ENCODE results near the gene NR3C2.
"Not testable (repeated sequence)": the region's sequence is repeated elsewhere in the genome, so short reads cannot be mapped to it uniquely, and the experiment has no call there.

Gene NR3C2

DNA sequence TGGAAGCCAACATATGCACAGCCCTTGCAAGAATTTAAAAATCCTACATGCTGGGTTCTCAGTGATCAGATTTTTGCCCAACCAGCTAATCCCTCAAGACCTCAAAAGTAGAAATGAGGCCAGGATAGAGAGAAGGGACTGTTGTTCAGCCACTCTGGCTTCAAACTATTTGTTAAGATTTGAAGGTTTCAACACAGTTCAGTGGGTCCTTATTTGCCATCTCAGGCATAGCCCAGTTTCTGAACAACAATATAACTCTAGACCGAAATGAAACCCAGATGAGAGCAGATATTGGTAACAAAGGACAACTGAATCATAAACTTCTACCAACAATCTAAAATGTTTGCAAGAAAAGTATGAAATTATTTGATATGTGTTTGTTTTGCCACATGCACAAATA, 237.3 kb downstream of the NR3C2 start:
- Mint-ChIP-seq H3K9me3 (no peaks in the 10 kb centered on the region), H3K4me1 (ENCODE audit: low read depth) (peaks cover 6% of the 10 kb centered on the region), H3K27ac (no peak overlapping the region), H3K27me3 (no peaks in the 10 kb centered on the region), H3K4me3 (no peak overlapping the region), H3K36me3 (ENCODE audit: low read depth) (no peaks in the 10 kb centered on the region)
- no peak for DNase-seq

GRCh38 chr4:148204171-148204570, 238.0 kb downstream of the NR3C2 start:
- no peaks in the 10 kb centered on the region for H3K27me3 Mint-ChIP-seq
- H3K9me3 Mint-ChIP-seq: no peaks in the 10 kb centered on the region
- H3K36me3 Mint-ChIP-seq (ENCODE audit: low read depth): no peaks in the 10 kb centered on the region
- peaks cover 5% of the 10 kb centered on the region for H3K4me1 Mint-ChIP-seq (ENCODE audit: low read depth)
- no peak overlapping the region for H3K4me3 Mint-ChIP-seq
- no peak overlapping the region for H3K27ac Mint-ChIP-seq
- no peak for DNase-seq

- Mint-ChIP-seq H3K36me3 (ENCODE audit: low read depth) (no peaks in the 10 kb centered on the region), H3K27me3 (no peaks in the 10 kb centered on the region), H3K4me1 (ENCODE audit: low read depth) (peaks cover 5% of the 10 kb centered on the region), H3K4me3 (no peak overlapping the region), H3K9me3 (no peaks in the 10 kb centered on the region), H3K27ac (no peak overlapping the region)
- DNase-seq: no peak
Observed at GRCh38 chr4:148203056-148203898, 238.9 kb downstream of the NR3C2 start.

DNA sequence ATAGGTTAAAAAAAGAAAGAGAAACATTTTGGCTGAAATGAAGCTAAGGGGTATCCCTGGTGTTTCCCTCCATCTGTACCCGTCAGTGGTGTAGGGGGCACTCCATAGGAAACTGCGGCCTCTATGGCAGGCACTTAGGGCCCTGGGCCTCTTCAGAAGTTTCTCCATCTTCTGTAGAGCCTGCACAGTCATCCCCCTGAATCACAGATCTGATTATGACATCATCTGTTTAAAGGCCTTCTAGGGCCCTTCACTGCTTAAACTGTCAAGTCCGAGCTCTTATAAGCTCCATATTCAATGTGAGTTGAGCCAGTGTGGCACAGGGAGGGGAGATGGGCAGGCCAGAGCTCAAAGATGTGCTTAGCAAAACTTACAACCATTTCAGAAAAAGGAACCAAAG, 241.3 kb downstream of the NR3C2 start:
- Mint-ChIP-seq H3K27me3 (no peaks in the 10 kb centered on the region), H3K9me3 (no peaks in the 10 kb centered on the region), H3K27ac (no peak overlapping the region), H3K36me3 (ENCODE audit: low read depth) (peaks cover 3% of the 10 kb centered on the region), H3K4me3 (no peak overlapping the region), H3K4me1 (ENCODE audit: low read depth) (peaks cover 6% of the 10 kb centered on the region)
- no peak for DNase-seq

DNA sequence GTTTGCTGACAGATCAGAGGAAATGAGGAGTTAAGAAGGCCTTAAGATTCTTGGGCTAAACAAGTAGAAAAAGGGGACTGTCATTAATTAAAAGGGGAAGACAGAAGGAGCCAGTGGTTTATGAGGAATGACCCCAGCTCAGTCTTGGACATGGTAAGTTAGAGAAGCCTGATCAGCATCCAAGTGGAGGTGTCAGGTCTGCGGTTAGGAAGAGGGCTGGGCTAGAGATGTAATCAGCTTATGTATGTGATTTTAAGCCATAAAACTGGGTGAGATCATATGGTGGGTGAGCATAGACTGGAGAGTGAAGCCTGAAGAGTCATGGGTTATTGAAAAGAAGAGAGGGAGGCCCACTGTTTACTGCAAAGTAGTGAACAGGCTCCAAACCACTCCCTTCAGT, 246.1 kb downstream of the NR3C2 start:
- Mint-ChIP-seq H3K27ac (no peak overlapping the region), H3K9me3 (no peaks in the 10 kb centered on the region), H3K36me3 (ENCODE audit: low read depth) (peaks cover 38% of the 10 kb centered on the region), H3K27me3 (no peaks in the 10 kb centered on the region), H3K4me1 (ENCODE audit: low read depth) (peaks cover 2% of the 10 kb centered on the region), H3K4me3 (no peak overlapping the region)
- no peak for DNase-seq

- DNase-seq: no peak
- Mint-ChIP-seq H3K27ac (no peak overlapping the region), H3K36me3 (ENCODE audit: low read depth) (peaks cover 47% of the 10 kb centered on the region), H3K9me3 (no peaks in the 10 kb centered on the region), H3K4me3 (no peak overlapping the region), H3K27me3 (no peaks in the 10 kb centered on the region), H3K4me1 (ENCODE audit: low read depth) (no peaks in the 10 kb centered on the region)
Observed at GRCh38 chr4:148192526-148192925, 249.7 kb downstream of the NR3C2 start.

- H3K4me1 Mint-ChIP-seq (ENCODE audit: low read depth); H3K9me3 Mint-ChIP-seq; H3K27ac Mint-ChIP-seq; H3K4me3 Mint-ChIP-seq; H3K27me3 Mint-ChIP-seq; DNase-seq: not testable (repeated sequence)
- peaks cover 37% of the 10 kb centered on the region for H3K36me3 Mint-ChIP-seq (ENCODE audit: low read depth)
Observed at GRCh38 chr4:148187454-148188222, 254.6 kb downstream of the NR3C2 start.

GRCh38 chr4:148184922-148185321, 257.3 kb downstream of the NR3C2 start:
- Mint-ChIP-seq H3K27ac (no peak overlapping the region), H3K36me3 (ENCODE audit: low read depth) (peaks cover 20% of the 10 kb centered on the region), H3K4me3 (no peak overlapping the region), H3K4me1 (ENCODE audit: low read depth) (peaks cover 14% of the 10 kb centered on the region), H3K27me3 (no peaks in the 10 kb centered on the region), H3K9me3 (peaks cover 2% of the 10 kb centered on the region)
- DNase-seq: no peak

DNA sequence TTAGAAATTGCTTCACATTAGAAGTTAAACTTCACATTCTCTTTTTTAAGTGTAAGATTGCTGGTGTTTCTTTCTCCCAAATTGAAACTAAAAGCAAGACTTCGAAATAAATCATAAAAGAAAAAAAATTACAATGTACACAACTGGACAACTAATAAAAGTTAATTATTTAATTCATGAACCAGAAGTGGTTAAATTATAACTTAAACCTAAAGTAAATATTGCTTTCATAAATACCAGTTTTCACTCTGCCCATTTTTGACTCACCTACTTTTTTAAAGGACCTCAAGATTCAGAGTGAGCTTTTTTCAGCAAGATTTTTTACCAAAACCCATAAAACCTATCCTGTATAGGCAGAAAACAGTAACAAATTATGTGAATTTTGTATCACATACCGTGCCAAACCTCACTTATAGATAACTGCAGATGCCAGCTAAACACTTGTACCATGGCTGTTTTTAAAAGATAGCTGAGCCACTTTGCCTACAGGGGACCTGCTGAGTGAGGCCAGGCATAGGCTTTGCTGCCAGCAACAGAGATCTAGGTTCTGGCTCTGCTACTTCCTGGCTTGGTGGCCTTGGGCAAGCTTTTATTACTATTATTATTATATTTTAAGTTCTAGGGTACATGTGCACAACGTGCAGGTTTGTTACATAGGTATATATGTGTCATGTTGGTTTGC, 259.8 kb downstream of the NR3C2 start:
- Mint-ChIP-seq H3K36me3 (ENCODE audit: low read depth) (peaks cover 11% of the 10 kb centered on the region), H3K9me3 (peaks cover 2% of the 10 kb centered on the region), H3K27ac (no peak overlapping the region), H3K27me3 (no peaks in the 10 kb centered on the region), H3K4me3 (no peak overlapping the region), H3K4me1 (ENCODE audit: low read depth) (peaks cover 18% of the 10 kb centered on the region)
- no peak for DNase-seq

GRCh38 chr4:148173397-148174017, 268.7 kb downstream of the NR3C2 start:
- H3K9me3 Mint-ChIP-seq: peaks cover 6% of the 10 kb centered on the region
- H3K4me3 Mint-ChIP-seq: no peak overlapping the region
- peaks cover 27% of the 10 kb centered on the region for H3K4me1 Mint-ChIP-seq (ENCODE audit: low read depth)
- peaks cover 18% of the 10 kb centered on the region for H3K36me3 Mint-ChIP-seq (ENCODE audit: low read depth)
- no peak overlapping the region for H3K27ac Mint-ChIP-seq
- no peak for DNase-seq
- no peaks in the 10 kb centered on the region for H3K27me3 Mint-ChIP-seq

DNA sequence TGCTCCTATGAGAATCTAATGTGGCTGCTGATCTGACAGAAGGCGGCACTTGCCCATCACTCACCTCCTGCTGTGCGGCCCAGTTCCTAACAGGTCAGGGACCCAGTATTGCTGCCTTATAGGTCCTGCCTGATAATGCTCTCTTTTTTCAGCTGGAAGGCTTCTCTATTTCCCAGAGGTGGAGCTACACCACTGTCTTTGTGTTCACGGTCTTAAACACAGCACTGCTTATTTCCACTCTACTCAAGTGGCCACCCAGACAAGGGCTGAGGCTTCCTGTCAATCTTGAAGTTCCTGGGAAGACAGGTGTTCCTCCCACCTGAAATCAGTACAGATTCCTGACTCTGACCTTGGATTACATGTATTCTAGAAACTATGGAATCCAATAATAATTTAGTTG, 270.6 kb downstream of the NR3C2 start:
- Mint-ChIP-seq H3K4me1 (ENCODE audit: low read depth) (peaks cover 29% of the 10 kb centered on the region), H3K4me3 (no peak overlapping the region), H3K9me3 (peaks cover 6% of the 10 kb centered on the region), H3K27ac (no peak overlapping the region), H3K36me3 (ENCODE audit: low read depth) (peaks cover 18% of the 10 kb centered on the region), H3K27me3 (no peaks in the 10 kb centered on the region)
- DNase-seq: no peak

- no peaks in the 10 kb centered on the region for H3K27me3 Mint-ChIP-seq
- H3K9me3 Mint-ChIP-seq: peaks cover 6% of the 10 kb centered on the region
- no peak overlapping the region for H3K4me3 Mint-ChIP-seq
- peaks cover 33% of the 10 kb centered on the region for H3K4me1 Mint-ChIP-seq (ENCODE audit: low read depth)
- H3K36me3 Mint-ChIP-seq (ENCODE audit: low read depth): peaks cover 18% of the 10 kb centered on the region
- DNase-seq: no peak
- H3K27ac Mint-ChIP-seq: no peak overlapping the region
Observed at GRCh38 chr4:148170408-148171365, 271.5 kb downstream of the NR3C2 start.

GRCh38 chr4:148166132-148166591, 276.1 kb downstream of the NR3C2 start:
- H3K4me3 Mint-ChIP-seq: no peak overlapping the region
- no peak for DNase-seq
- H3K27ac Mint-ChIP-seq: no peak overlapping the region
- H3K36me3 Mint-ChIP-seq (ENCODE audit: low read depth): no peaks in the 10 kb centered on the region
- H3K27me3 Mint-ChIP-seq: no peaks in the 10 kb centered on the region
- no peaks in the 10 kb centered on the region for H3K9me3 Mint-ChIP-seq
- peaks cover 17% of the 10 kb centered on the region for H3K4me1 Mint-ChIP-seq (ENCODE audit: low read depth)
